ENCODE measurements around the gene ANKUB1. TPM values are rescaled to one million over a fixed set of nuclear protein-coding genes. Genes with fewer than 3 reads are reported as not detected.

Gene ANKUB1
- total RNA-seq, 1 donor, result not detected

DNA sequence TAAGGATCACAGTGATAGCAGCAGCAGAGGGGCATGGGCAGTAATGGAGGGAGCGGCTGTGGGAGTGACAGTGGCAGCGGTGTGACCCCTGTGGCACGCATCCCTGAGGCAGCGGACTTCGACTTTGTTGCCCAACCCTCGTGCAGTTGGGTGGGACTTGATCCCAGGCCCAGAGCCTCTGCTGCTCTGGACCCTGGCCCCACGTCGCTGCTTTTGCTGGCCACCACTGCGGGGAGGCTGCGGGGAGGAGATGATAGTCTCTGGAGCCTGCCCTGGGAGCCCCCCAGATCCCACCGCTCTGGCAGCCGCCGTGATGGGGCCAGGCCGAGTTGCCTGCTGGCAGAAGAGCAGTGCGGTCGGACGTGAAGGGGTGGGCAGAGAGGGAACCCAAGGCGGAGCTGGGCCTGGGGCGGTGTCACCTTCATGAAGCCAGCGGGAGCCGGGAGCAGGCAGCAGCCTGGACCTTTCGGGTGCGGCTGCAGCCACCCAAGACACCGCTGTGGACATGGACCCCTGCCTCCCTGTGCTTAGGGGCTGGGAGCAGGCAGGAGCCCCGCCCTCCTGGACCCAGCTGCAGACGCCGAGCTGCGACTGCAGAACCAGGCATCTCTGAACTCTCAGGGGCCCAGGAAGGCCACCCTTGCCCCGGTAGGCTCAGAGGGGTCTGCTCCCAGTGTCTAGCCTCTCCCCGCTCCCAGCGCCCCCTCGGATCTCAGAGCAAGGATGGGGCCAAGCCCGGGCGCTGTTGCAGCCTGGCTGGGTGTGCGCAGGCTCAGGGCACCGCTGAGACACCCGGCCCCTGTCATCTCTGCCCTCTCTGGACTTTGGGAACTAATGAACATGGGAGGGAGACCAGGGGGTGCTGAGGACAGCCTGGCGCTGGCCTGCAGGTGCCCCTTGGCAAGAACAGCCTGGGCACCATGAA is 78.4 kb downstream of the ANKUB1 start:
- DNase-seq (ENCODE audit: low read depth in 2 of 3, low spot score in 2 of 3), result no peak

Small RNAs within 50 kb of the gene (small RNA-seq; reads per million reads assigned to genes)
- gene RNU6-507P, result not detected

Other genes with a start within 250 kb of the ANKUB1 start
- 0.54 TPM for gene WWTR1, start 134.5 kb downstream of the ANKUB1 start, total RNA-seq
- gene COMMD2, start 40.1 kb downstream of the ANKUB1 start, total RNA-seq, result 14.0 TPM
- gene RNF13, start 20.7 kb upstream of the ANKUB1 start, total RNA-seq, result 45.8 TPM
- 1.9 TPM for gene PFN2, start 178.3 kb upstream of the ANKUB1 start, total RNA-seq

All from hematopoietic multipotent progenitor cell (in vitro differentiated cells).